GM12865 (cell line): ENCODE results near the gene ABCC10.

ENCODE experiments used
- DNase-seq: peaks from one replicate; pipeline ENCODE4 v3.0.0; 2010; ENCODE audit warnings: low read depth
- H3K4me3 ChIP-seq: 2 replicates; pipeline ENCODE4 v1.5.1; 2011; ENCODE audit warnings: mild to moderate bottlenecking, low read depth, low read length, control low read depth
- TF ChIP-seq, protein P1 (sequence below): IDR thresholded peaks from 2 replicates; pipeline ENCODE4 v1.5.1; 2011; ENCODE audit warnings: low read length, control low read depth, low read depth, inconsistent platforms; ENCODE audit not compliant: insufficient read depth; ENCODE audit errors: missing control alignments

ABCC10 gene

DNA sequence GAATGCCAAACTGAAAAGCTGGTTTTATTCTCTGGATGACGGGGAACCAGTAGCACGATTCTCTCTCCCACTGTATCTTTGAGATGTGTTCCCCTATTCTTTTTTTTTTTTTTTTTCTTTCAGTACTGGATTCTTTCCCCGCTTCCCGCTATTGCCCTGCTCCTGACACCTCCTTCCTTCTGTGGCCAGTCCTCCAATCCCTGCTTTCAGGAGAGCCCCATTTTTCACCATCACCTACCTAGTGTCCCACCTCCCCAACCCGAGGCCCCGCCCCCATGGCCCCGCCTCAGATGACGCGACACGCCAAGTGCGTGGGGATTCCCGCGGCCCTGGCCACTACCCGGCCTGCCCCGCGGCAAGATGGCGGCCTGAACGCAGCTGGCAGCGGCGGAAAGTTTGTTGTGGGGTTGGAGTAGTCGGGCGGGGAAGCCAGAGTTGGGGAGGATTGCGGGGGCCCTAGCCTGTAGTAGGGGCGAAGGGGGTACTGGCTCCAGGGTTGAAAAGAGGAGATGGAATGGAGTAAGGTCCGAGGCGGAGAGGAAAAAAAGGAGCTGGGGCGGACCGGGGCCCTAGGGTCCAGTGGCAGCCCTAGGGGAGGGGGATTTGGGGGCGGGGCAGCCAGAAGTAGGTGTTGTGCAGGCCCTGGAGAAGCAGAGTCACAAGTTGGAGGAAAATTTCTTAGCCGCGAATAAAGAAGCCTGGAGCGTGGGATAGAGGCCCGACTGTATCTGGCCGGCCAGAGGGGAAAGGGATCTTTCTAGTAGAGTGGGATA lies 50.1 kb downstream of the ABCC10 start, which contains the start of gene TJAP1:
TSS of gene TJAP1 (plus strand) at position 336 of the 773 bp plus-strand sequence. CDS start 21,432 bp downstream, outside the sequence.
- peak; percentile 88 for DNase-seq
- peak within 1 kb of the TSS; percentile 95 for H3K4me3 ChIP-seq
- TF ChIP-seq, protein P1, sequence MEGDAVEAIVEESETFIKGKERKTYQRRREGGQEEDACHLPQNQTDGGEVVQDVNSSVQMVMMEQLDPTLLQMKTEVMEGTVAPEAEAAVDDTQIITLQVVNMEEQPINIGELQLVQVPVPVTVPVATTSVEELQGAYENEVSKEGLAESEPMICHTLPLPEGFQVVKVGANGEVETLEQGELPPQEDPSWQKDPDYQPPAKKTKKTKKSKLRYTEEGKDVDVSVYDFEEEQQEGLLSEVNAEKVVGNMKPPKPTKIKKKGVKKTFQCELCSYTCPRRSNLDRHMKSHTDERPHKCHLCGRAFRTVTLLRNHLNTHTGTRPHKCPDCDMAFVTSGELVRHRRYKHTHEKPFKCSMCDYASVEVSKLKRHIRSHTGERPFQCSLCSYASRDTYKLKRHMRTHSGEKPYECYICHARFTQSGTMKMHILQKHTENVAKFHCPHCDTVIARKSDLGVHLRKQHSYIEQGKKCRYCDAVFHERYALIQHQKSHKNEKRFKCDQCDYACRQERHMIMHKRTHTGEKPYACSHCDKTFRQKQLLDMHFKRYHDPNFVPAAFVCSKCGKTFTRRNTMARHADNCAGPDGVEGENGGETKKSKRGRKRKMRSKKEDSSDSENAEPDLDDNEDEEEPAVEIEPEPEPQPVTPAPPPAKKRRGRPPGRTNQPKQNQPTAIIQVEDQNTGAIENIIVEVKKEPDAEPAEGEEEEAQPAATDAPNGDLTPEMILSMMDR = no peak

- DNase-seq = no peak
- TF ChIP-seq, protein P1 = no peak
- H3K4me3 ChIP-seq = peak overlapping the region; percentile 95
Measured at GRCh38 chr6:43478008-43478372, 50.6 kb downstream of the ABCC10 start.

GRCh38 chr6:43481075-43481474 lies 53.7 kb downstream of the ABCC10 start:
- DNase-seq = no peak
- TF ChIP-seq, protein P1 = no peak
- H3K4me3 ChIP-seq = no peak overlapping the region

GRCh38 chr6:43481591-43482236 lies 54.4 kb downstream of the ABCC10 start:
- no peak for DNase-seq
- TF ChIP-seq, protein P1 = no peak

DNA sequence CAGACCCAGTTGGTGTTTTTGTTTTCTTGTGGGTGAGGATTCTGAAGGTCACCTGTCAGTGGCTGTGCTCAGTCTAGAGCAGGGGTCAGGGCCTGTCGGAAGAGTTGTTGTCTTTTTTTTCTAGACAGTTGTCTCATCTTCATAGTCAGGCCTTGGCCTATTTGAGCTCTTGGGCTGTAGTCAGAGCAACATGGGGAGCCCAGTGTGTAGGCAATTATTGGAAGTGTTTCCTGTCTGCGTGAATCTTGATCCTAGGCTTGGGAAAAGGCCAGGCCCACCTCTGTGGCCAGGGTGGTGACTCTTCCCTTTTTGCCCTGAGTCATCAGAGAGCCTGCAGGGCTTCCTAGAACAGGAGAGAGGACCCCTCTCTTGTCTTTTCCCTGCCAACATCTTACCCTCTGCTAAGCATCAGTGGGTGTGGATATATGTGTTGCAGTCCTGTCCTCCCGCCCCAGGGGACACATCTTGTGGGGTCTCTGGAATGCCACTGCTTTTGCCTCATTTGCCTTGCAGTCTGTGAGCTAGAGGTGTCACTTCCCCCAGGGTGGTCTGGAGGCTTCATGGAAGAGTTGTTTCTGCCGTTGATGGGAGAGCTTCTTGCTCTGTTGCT lies 61.4 kb downstream of the ABCC10 start:
- TF ChIP-seq, protein P1 = no peak
- no peak overlapping the region for H3K4me3 ChIP-seq
- DNase-seq = no peak

More at GRCh38 chr6:43481591-43482236, 54.4 kb downstream of the ABCC10 start:
- no peak overlapping the region for H3K4me3 ChIP-seq

GRCh38 chr6:43489277-43490072 lies 62.1 kb downstream of the ABCC10 start:
- TF ChIP-seq, protein P1 = no peak
- no peak overlapping the region for H3K4me3 ChIP-seq
- DNase-seq = no peak
